GM21737 (cell line): ENCODE data around the gene C15orf39.
"Not testable (repeated sequence)": the region's sequence is repeated elsewhere in the genome, so short reads cannot be mapped to it uniquely, and the experiment has no call there.

Experiments
- ATAC-seq: cut with Tn5 transposase; IDR thresholded peaks from one replicate; pipeline ENCODE4 v1.9.1; 2021; ENCODE audit warnings: mild to moderate bottlenecking, moderate library complexity; ENCODE audit not compliant: unreplicated experiment

The C15orf39 gene

DNA sequence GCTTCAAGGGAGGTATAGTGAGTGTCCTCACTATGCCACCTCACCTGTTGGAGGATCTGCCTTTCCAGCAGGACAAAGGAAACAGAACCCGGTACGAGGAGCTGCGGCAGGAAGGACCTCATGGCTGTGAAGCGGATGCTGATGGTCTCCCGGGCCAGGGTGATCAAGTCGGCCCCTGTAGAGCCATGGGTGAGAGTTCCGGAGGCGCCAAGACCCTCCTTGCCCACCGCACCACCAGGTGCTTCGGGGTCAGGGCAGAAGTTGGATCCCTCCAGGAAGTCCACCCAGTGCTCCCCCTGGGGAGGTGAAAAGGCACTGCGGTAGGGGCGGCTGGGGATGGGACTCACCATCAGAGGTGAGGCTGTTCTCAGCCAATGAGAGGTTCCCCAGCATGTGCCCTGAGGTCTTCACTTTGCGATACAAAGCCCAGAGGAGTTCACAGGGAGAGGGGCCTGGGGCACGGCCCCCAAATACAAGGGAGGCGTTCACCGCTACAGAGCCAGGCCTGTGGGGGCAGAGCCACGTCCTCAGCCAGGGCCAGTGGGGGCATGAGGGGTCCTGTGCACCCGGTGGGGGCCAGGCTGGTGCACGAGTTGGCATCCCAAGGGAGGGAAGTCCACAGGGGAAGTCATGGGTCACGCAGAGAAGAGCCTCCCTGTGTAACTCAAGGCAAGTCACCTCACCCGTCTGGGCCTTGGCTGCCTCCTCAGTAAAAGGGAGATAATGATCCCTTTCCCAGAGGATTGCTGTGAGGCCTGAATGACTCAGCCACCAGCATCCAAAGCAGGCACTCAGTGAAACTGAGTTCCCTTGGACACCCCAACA, 27.7 kb downstream of the C15orf39 start:
- no peak for ATAC-seq

DNA sequence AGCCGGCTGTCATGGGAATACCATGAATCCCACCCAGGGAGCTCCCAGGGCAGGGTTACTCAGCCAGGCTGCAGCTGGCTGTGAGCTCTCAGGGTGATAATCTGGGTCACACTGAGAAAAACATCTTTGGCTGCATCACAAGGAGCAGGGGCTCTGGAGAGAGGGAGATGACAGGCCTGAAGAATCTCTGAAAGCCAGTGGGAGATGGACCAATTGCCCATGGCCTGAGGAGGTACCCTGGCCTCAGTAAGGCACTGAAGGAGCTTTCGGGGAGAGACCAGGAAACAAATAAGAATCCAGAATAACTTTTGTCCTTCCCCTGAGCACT, 28.3 kb downstream of the C15orf39 start:
- ATAC-seq = no peak

DNA sequence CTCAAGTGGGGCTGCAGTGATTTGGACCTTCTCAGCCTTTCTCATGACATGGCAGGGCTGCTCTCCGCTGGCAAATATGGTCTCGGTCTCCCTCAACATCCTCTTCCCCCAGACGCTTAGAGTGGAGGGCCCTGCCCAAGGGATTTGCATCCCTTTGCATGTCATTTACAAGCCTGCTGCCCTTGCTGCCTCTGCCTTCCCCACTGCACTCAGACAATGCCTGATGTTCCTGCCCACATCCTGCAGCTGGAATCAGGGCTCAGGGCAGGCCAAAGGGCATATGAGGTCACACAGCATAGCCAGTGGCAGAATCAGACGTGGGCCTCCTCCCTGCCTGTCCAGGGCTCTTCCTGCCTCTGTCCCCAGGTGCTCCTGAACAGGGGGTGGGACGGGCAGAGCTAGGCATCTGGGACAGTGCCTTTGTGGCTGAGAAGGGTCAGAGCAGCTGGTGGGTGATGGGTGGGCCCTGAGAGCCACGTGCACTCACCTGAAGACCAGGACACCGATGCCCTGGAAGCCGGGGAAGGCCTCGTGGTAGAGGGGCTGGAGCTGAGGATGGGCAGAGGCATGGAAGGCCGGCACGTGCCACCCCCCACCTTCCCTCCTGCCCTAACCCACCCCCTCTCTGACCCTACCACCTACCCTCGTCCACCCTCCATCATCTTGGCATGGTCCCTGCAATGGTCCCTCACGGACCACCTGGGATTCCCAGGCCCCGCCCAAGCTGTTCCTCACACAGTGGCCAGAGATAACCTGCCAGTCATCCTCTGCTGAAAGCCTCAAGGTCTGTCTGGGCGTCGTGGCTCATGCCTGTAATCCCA, 29.1 kb downstream of the C15orf39 start:
- ATAC-seq = no peak

DNA sequence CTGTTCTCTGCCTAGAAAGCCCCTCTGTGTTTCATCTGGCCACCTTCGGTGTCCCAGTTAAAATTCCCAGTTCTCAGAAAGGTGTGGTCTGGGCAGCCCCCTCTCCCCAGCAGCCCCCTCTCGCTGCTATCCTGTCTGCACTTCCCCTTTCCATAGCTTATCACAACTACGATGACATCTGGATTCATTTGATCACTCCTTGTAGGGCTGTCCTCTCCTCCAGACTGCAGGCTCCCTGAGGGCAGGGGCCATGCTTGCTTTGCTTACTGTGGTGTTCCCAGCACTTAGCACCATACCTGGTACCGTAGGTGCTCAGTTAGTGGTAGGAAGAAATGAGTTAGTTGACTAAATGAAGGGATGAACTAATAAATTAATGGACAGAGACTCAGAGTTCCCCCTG, 30.2 kb downstream of the C15orf39 start:
- no peak for ATAC-seq

DNA sequence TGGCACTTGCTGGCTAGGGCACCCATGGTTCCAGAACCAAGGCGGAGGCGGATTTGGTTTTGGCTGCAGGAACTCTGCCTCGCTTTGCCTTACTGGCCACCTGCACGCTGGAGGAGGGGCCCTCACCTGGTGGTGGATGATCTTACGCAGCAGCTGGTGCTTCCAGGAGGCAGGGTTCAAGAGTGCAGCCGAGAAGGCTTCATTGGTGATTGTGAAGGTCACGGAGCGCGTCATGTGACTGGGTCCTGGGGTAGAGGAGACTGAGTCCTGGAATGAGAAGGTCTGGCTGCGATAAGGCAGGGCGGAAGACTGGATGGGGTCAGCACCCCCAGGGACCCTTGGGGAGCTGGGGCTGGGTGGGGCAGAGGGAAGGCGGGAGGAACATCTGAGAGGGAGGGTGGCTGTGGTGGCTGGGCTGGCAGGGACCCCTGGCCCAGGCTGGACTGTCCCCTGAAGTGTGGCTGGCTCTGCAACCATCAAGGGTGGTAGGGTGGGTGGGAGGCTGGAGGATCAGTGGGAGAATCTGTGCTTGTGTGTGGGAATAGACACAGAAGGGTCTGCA, 30.7 kb downstream of the C15orf39 start:
- no peak for ATAC-seq

DNA sequence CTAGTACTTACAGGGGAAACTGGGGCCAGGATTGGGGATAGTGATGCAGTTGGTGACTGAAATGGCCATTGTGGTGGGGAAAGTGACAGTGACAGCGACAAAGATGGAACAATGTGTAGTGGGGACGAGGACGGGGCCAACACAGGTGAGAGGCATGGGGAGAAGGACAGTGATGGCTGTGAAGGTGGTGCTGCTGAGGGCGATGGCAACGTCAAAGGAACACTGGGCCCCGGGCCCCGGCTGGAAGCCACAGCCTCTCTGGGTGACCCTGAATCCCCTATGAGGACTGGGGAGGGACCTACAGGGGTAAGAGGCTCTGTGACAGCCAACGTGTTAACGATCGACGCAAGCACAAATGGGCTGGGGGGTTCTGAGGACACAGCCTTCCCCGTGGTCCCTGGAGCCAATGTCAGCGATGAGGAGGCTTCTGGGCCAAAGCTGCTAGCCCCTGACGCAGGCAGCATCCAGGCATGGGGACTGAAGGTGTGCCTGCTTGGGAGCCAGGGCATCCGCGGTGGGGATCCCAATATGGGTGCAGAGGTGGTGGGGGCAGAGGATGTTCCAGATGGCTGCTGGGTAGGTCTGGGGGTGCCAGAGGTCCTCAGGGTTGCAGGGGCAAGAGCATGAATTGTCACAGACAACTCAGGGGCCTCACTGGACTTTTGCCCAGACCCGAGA, 31.3 kb downstream of the C15orf39 start:
- no peak for ATAC-seq

DNA sequence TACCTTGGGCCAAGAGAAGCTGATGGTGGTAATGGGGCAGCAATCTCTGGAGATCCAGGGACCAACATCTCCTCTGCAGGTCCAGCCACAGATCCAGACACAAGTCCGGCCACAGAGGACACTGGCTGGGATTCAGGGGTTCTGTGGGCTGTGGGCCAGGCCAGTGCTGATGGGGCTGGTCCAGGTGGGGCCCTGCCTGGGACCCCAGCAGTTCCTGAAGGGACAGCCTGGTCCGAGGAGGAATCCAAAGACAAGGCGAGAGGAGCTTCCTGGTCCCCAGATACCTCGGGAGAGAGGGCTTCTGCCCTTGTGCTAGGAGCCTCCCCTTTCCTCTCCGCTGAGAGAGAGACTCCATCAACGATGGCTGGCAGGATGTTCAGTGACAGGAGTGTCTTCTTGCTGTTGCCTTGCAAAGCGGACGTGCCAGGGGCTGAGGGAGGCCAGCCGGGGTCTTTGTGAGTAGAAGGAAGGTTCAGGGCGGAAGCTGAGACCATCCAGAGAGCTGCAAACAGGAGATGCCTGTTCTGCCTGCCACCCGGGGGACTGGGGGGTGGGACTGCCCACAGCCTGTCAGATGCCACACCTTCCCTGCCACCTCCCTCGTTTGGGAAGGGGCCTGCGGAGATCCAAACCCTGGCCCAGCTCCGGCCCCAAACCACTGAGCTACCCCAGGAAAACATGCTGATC, 32.0 kb downstream of the C15orf39 start:
- no peak for ATAC-seq

DNA sequence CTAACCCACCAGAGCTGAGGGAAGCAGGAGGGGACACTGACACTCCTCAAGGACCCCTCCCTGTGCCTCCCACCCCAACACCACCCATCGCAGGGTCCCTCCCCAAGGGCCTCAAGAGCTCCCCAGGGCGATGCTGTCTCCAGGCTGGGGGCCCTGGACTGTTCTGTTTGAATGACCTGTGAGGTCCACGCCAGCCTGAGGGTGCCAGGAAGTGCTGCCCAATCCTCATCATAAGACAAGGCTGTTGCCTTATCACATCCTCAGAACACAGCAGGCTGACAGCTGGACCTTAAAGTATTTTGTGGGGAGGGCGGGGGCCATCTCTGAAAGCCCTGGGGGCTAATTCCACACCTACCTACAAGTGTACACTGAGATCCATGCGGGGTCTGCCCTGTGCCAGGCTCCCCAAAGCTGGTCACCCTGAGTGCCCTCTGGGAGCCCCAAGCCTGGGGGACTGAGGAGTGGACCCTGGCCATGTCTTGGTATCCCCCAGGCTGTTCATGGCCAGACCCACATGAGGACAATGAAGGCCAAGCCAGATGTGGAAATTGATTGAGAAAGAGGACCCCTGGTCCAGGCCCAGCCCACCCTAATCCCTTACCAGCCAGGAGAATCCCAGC, 32.6 kb downstream of the C15orf39 start:
- ATAC-seq = no peak

DNA sequence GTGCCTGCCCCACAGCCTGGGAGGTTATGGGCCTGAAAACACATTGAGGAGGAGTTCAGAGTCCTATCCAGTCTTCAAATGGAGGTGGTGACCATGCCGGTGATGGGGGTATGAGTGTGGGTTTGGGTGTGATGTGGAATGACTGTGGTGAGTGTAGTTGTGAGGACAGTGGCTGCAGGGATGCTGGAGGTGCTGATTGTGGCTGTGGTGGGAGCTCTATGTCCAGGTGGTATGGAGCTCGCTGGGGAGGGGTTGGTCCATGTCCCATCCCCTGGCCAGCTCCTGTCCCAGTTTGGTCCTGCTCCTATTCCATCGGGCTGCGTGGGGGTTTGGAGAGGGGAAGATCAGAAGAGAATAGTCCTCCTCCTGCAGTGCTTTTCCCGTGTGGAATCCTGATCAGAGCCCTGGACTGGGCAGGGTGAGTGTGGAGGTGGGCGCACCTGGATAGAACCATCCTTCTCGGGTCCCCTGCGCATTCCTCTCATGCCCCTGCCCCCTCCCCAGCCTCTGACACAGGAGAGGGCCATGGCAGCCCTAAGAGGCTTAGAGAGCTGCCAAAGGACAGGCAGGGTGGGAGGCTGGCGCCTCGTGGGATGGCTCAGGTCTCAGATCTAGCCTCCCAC, 33.5 kb downstream of the C15orf39 start:
- no peak for ATAC-seq

DNA sequence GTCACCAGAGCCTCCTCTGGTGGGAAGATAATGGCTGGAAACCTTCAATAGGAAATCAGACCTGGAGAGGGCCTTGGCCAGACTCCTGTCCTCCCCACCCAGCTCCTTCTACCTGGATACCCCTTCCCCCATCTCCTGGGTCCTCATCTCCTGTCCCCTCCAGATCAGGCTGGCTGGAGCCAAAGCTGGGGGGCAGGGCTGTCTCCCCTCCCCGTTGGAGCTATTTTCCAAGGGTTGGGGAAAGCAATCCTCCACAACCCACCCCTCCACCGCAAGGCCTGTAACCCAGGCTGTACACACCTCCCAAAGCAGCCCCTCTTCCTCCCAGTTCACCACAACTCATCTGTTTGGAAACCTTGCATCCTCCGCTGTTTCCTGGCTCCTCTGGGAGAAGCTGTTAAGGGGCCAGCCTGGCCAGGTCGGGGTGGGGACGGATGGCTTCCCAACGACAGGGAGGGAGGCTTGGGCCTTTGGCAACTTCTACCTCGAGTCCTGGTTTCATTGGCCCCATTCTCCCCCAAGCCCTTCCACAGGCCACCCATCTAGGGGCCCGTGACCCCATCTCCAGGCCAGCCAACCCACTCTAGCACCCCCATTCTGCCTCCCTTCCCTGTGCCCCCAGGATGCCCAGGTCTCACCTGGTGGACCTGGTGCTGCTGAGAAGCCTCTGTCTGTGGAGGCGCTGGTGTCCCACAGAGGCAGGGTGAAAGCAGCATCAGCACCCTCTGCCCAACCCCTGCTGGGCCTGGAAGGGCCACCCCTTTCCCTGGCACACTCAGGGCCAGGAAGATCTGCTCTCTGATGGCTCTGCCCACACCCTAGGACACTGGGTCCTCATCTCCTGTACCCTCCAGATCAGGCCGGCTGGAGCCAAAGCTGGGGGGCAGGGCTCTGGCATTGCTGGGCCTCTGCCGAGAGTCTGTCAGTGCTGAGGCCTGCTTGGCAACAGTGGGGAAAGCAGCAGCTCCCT, 34.4 kb downstream of the C15orf39 start:
- ATAC-seq = no peak

DNA sequence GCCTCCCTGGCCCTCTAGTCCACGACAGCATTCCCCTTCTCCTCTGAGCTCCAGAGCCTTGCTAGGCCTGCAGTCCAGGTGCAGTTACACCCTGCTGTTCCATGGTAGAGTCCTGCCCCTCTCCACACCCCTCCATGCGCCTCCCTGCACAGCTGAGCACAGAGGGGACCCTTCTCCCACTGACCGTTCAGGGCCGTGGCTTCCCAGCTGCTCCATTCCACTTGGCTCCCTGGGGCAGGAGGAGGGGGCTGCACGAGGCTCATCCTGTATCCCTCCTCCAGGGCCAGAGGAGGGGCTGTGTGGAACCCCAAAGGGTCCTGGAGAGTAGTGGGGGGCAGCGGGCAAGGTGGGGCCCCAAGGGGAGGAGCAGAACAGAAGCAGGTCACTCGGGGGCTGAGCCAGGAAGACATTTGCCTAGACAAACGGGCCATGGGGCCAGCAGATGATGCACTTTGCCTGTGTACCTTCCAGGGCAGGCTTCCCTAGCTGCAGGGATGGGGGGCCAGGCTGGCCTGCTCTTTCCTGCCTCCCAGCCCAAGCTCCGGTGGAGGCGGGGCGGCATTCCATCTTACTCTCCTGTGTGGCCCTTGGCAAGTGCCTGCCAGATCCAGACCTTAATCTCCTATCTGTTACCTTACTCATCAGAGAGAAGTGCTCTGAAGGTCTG, 35.8 kb downstream of the C15orf39 start:
- ATAC-seq = no peak

DNA sequence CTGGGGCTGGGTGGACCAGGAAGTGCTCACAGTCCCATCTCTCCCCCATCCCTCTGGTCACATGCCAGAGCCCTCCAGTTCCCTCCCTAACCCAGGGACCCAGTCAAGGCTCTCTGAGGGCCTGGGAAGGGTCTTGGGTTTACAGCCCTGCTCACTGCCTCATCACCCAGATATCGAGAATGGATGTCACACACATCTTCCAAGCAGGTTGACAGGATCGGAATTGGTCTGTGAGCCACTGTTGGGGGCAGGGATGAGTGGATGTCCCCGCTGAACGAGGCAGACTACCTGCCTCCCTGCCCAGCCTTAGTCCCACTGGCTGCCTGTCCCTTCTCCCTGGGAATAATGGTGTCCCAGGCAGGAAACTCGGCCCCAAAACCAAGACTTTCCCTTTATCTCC, 36.5 kb downstream of the C15orf39 start:
- no peak for ATAC-seq

DNA sequence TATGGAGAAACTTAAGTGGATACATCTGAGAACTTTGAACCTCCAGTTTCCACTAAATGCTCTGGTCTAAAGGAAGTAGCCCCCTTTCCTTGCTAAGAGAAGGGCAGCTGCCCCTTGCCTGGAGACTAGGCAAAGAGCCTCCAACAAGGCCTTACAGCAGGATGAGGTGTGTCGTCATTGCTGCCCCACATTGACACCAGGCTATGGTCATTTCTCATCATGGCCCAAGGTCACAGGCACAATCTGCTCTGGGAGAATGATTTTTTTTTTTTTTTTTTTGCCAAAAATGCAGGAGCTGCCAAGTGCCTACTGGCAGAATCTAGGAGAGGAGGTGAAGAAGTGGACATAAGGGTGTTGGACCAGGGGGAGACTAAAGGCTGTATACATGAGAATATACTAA, 44.1 kb downstream of the C15orf39 start:
- ATAC-seq = not testable (repeated sequence)

DNA sequence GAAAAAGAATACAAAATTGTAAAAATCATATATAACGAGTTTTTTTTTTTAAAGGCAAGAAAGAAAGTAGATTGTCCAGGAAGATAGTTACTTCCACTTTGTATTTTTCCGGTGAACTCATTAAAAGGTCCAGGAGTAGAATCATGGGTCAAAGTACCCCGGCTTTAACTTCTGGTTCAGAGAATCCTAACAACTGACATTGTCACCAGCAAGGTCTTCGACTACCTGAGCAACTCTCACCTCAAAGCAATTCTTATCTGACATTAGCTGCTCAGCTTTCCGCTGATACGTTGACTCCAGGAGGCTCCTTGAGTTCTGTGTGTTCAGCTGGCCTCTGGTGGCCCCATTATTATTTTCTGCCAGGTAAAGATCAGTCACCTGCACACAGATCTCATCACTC, 47.3 kb downstream of the C15orf39 start:
- ATAC-seq = not testable (repeated sequence)

DNA sequence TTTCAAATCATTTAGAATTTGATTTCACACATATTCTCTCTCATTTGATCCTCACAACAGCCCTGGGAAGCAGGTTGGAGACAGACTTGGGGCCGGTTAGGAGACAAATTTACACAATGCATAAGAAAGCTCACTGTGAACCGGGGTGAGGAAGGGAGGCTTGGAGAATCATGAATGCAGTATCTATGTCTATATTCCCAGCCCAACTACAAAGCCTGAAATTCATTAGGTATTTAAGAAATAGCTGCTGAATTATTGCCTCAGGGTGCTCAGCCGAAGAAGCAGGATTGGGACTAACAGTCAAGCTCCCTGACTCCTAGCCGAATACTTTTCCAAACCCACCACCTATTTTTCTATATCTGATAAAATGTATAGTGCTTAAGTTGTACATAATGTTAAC, 48.0 kb downstream of the C15orf39 start:
- no peak for ATAC-seq

DNA sequence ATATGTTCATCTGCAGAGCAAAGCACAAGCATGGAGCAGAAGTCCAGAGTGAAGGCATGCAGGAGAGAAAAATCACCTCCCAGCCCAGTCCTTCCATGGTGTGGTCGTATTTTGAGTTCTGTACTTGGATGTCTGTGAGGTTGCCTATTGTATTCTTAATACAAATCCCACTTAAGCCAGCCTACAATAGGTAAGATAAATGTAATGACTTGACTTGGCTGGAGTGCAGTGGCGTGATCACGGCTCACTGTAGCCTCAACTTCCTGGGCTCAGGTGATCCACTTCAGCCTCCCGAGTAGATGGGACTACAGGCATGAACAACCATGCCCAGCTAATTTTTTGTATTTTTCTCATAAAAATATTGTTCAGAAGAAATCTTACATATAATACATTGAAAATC, 49.7 kb downstream of the C15orf39 start:
- ATAC-seq = not testable (repeated sequence)

DNA sequence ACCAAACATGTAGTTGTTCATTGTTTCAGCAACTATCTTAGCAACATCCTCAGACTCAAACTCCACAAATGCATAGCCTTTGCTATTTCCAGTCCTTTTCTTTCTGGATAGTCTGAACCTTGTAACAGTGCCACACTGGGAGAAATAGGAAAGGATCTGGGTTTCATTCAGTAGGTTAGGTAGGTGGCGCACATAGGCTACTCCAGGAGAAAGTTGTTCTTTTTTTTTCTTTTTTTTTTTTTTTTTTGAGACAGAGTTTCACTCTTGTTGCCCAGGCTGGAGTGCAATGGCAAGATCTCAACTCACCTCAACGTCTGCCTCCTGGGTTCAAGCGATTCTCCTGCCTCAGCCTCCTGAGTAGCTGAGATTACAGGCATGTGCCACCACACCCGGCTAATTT, 50.6 kb downstream of the C15orf39 start:
- ATAC-seq = not testable (repeated sequence)

DNA sequence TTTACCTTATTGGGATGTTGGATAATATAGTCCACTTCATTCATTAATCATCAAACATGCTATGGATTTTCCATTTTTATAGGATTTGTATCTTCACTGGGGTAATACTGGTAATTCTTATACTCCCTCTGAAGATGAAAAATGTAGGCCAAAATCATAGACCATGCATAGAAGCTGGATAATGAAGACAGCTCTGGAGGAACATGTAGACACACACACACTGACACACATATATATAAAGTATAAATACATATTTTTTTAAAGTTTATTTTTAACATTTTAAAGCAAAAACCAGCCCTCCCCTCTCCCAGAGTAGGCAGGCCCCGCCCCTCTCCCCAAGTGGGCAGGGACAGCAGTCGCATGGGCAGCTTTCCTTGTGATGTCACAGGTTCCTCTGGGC, 56.4 kb downstream of the C15orf39 start, which contains the start of gene GOLGA6C:
GOLGA6C (plus strand) TSS at position 301 of the 400 bp plus-strand sequence. CDS start 265 bp downstream, outside the sequence.
- not testable (repeated sequence) for ATAC-seq
